Esophagus (tissue), 2 donors: ENCODE measurements around the gene TMEM8B. TPM values are rescaled to one million over a fixed set of nuclear protein-coding genes. Genes with fewer than 3 reads are reported as not detected.
"Not testable (repeated sequence)": the region's sequence is repeated elsewhere in the genome, so short reads cannot be mapped to it uniquely, and the experiment has no call there.

ENCODE experiments used
- H3K27ac ChIP-seq, 2 donors: one replicate each; pipeline ENCODE4 v1.5.1; 2013; ENCODE audit warnings: low read depth in 2 of 2, mild to moderate bottlenecking in 2 of 2, inconsistent platforms in 1 of 2, low read length in 1 of 2, moderate library complexity in 1 of 2
- H3K27me3 ChIP-seq, 2 donors: one replicate each; pipeline ENCODE4 v1.6.1; 2013; ENCODE audit warnings: low read length in 2 of 2, control low read depth in 1 of 2, mild to moderate bottlenecking in 1 of 2; ENCODE audit not compliant: insufficient read depth in 2 of 2, control insufficient read depth in 1 of 2
- H3K36me3 ChIP-seq, 2 donors: one replicate each; pipeline ENCODE4 v1.6.1; 2013; ENCODE audit warnings: low read length in 1 of 2; ENCODE audit not compliant: control insufficient read depth in 2 of 2, insufficient read depth in 2 of 2
- H3K4me1 ChIP-seq, 2 donors: one replicate each; pipeline ENCODE4 v1.6.1; 2013; ENCODE audit warnings: low read length in 1 of 2; ENCODE audit not compliant: control insufficient read depth in 2 of 2, insufficient read depth in 2 of 2
- H3K4me3 ChIP-seq, 2 donors: one replicate each; pipeline ENCODE4 v1.5.1; 2013; ENCODE audit warnings: low read length in 2 of 2, mild to moderate bottlenecking in 2 of 2, low read depth in 1 of 2, moderate library complexity in 1 of 2
- H3K9me3 ChIP-seq, 2 donors: one replicate each; pipeline ENCODE4 v1.6.1; 2013; ENCODE audit warnings: mild to moderate bottlenecking in 2 of 2, low read depth in 1 of 2, low read length in 1 of 2, moderate library complexity in 1 of 2; ENCODE audit not compliant: control insufficient read depth in 2 of 2, insufficient read depth in 1 of 2
- WGBS, 2 donors: extraction: QIAGEN DNeasy Blood & Tissue Kit; methylation state at CpG; one replicate each; pipeline ENCODE4 v1.1.7; 2013; 5-methylcytosine and 5-hydroxymethylcytosine counted together
- polyA plus RNA-seq, 2 donors: library from polyadenylated mRNA; stranded (reverse); fragments of 200-250 nt; gene quantifications; one replicate each; pipeline ENCODE4 v1.2.3, GENCODE V29; 2013
- donor health status: healthy with polysubstance abuse.
- donor health status: Bipolar disorder and iron deficiency.

Gene TMEM8B
- polyA plus RNA-seq, 2 donors, result 2.2 to 3.0 TPM

DNA sequence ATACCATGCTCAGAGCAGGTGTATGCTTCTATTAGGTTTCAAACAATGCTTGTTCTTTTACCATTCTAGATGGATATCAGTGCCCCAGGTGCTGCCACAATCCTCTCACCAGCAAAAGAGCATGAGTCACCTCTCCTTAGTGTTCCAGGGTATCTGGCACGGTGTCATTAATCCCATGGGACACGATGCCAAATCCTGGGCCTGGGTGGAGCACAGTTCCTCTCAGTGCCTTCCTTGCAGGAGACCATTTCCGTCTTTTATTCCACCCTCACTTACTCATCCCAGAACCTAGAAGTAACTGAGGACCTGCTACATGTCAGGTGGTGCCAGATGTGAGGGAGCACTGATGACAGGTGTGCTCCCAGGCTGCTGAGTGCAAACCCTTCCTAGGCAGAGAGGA lies 42.5 kb downstream of the TMEM8B start:
- H3K4me3 ChIP-seq, result no peak overlapping the region
- no peak overlapping the region for H3K27ac ChIP-seq
- H3K36me3 ChIP-seq, result no peaks in the 10 kb centered on the region
- H3K9me3 ChIP-seq, result no peaks in the 10 kb centered on the region
- H3K27me3 ChIP-seq, result no peaks in the 10 kb centered on the region
- 32 to 41% methylated on average over 3 of the region's 3 CpGs for WGBS, 2 donors
- H3K4me1 ChIP-seq, result no peaks in the 10 kb centered on the region

DNA sequence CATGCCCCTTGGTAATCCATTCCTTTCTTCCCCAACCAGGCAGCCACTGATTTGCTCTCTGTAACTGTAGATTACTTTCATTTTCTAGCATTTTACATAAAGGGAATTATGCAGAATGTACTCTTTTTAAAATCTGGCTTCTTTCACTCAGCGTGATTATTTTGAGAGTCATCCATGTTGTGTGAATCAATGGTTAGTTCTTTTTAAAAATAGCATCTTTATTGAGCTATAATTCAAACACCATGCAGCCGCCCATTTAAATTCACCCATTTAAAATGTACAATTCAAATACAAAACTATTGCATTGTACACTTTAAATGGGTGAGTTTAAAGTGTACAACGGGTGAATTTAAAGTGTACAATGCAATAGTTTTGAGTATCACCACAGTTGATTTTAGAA lies 43.5 kb downstream of the TMEM8B start:
- Histone ChIP-seq H3K4me3 (no peak overlapping the region), H3K27ac (no peak overlapping the region), H3K9me3 (no peaks in the 10 kb centered on the region), H3K27me3 (no peaks in the 10 kb centered on the region), H3K36me3 (no peaks in the 10 kb centered on the region), H3K4me1 (no peaks in the 10 kb centered on the region)
- WGBS, 2 donors, result 74 to 78% methylated on average over 3 of the region's 3 CpGs

DNA sequence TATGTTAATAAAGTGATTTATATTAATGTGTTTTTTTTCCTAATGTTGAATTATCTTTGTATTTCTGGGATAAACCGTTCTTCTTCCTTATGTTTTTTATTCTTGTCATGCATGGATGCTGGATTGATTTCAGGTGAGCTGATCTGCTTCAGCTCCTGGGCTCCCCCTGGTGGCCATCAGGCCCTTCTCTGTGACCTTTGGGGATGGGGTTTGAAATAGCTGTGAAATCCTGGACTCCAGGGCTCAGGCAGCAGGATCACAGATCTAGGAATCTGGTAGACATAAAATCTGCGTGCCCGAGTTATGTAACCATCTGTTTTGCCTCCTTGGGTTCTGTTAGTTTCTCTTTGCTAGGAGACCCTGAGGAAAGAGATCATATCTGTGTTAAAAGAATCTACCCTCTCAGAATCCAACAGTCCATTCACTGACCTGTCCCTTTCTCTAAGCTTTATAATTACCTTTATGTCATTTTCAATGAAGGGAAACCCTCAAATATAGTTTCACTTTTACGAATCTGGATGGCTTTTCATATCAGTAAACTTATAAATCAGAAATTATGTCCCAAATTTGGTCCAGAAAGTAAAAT lies 53.3 kb downstream of the TMEM8B start:
- Histone ChIP-seq H3K27me3 (no peaks in the 10 kb centered on the region), H3K9me3 (no peaks in the 10 kb centered on the region), H3K4me3 (no peak overlapping the region), H3K36me3 (no peaks in the 10 kb centered on the region), H3K4me1 (no peaks in the 10 kb centered on the region), H3K27ac (no peak overlapping the region)
- WGBS, 2 donors, result 1 to 2% methylated on average over 4 of the region's 4 CpGs

DNA sequence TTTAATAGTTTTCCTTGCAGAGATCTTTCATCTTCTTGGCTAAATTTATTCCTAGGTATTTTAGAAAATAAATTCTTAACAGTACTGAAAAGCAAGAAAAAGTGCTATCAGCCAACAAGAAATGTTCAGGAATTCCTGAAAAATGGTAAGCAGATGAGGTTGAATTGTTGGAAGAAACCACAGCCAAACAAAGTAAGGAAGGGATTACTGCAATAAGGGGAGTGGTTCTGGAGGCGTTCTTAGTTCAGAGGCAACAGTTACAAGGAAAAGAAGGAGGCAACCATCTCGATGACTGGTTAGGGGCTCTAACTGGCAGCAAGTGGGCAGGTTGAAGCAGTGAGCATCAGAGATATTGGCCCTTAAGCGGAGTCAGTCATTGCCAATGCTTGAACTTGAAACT lies 54.0 kb downstream of the TMEM8B start:
- H3K4me1 ChIP-seq, result no peaks in the 10 kb centered on the region
- no peaks in the 10 kb centered on the region for H3K27me3 ChIP-seq
- no peaks in the 10 kb centered on the region for H3K36me3 ChIP-seq
- H3K9me3 ChIP-seq, result no peaks in the 10 kb centered on the region
- no peak overlapping the region for H3K4me3 ChIP-seq
- no peak overlapping the region for H3K27ac ChIP-seq
- 57 to 58% methylated on average over 3 of the region's 3 CpGs for WGBS, 2 donors

GRCh38 chr9:35884908-35885307 lies 55.9 kb downstream of the TMEM8B start:
- not testable (repeated sequence) for H3K27me3 ChIP-seq, H3K9me3 ChIP-seq, H3K36me3 ChIP-seq, H3K4me1 ChIP-seq, H3K4me3 ChIP-seq, H3K27ac ChIP-seq
- 87 to 90% methylated on average over 3 of the region's 3 CpGs for WGBS, 2 donors

- no peaks in the 10 kb centered on the region for H3K4me1 ChIP-seq
- H3K36me3 ChIP-seq, result no peaks in the 10 kb centered on the region
- H3K9me3 ChIP-seq, result peaks cover 0 to 3% of the 10 kb centered on the region in 2 donors
- no peaks in the 10 kb centered on the region for H3K27me3 ChIP-seq
- H3K4me3 ChIP-seq, result no peak overlapping the region
- 67 to 77% methylated on average over 3 of the region's 3 CpGs for WGBS, 2 donors
- no peak overlapping the region for H3K27ac ChIP-seq
These were observed 62.6 kb downstream of the TMEM8B start for GRCh38 chr9:35891646-35892045.

- Histone ChIP-seq H3K4me1 (no peaks in the 10 kb centered on the region), H3K27me3 (no peaks in the 10 kb centered on the region), H3K9me3 (peaks cover 0 to 3% of the 10 kb centered on the region in 2 donors), H3K27ac (no peak overlapping the region), H3K36me3 (no peaks in the 10 kb centered on the region), H3K4me3 (no peak overlapping the region)
- 75% methylated on average over 1 of the region's 1 CpG for WGBS, 2 donors
These were observed 63.0 kb downstream of the TMEM8B start for GRCh38 chr9:35892051-35892450.

DNA sequence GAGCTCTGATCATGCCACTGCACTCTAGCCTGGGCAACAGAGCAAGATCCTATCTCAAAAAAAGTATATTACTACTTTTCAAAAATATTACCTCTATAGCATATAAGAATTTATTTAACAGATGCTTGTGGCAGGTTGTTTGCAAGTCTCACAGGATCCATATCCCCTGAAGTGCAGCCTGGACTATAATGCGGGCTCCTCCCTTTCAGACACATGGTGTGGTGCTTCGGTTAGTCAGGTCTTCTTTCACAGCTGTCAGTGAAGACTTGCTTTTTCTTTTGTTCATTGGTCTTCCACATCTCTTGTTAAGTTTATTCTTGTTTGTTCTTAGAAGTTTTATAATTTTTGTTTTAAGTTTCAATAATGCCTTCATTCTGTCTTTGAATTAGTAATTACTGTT lies 67.5 kb downstream of the TMEM8B start:
- 94 to 98% methylated on average over 2 of the region's 2 CpGs for WGBS, 2 donors
- Histone ChIP-seq H3K27ac (no peak overlapping the region), H3K4me1 (no peaks in the 10 kb centered on the region), H3K4me3 (no peak overlapping the region), H3K36me3 (no peaks in the 10 kb centered on the region), H3K9me3 (peaks cover 0 to 3% of the 10 kb centered on the region in 2 donors), H3K27me3 (no peaks in the 10 kb centered on the region)

GRCh38 chr9:35897376-35898099 lies 68.5 kb downstream of the TMEM8B start:
- 82 to 86% methylated on average over 7 of the region's 7 CpGs for WGBS, 2 donors
- not testable (repeated sequence) for H3K27ac ChIP-seq, H3K36me3 ChIP-seq

GRCh38 chr9:35898337-35898736 lies 69.3 kb downstream of the TMEM8B start:
- Histone ChIP-seq H3K9me3 (peaks cover 0 to 3% of the 10 kb centered on the region in 2 donors), H3K27me3 (no peaks in the 10 kb centered on the region), H3K4me3 (no peak overlapping the region), H3K27ac (no peak overlapping the region), H3K4me1 (no peaks in the 10 kb centered on the region), H3K36me3 (no peaks in the 10 kb centered on the region)

More at GRCh38 chr9:35897376-35898099, 68.5 kb downstream of the TMEM8B start:
- not testable (repeated sequence) for H3K4me3 ChIP-seq, H3K9me3 ChIP-seq, H3K27me3 ChIP-seq, H3K4me1 ChIP-seq
